Gastroesophageal sphincter (tissue), 4 donors: ENCODE measurements around the gene TNFSF15. TPM values are rescaled to one million over a fixed set of nuclear protein-coding genes. Genes with fewer than 3 reads are reported as not detected.

Source experiments
- ATAC-seq: fragments of 150-250 bp; one replicate; pipeline ENCODE4 v1.9.1; 2016; ENCODE audit warnings: mild to moderate bottlenecking, moderate library complexity
- H3K27ac ChIP-seq, 4 donors: fragments of 200-600 bp; sonication (generic) in 3 of 4; 1 replicate in 3 of 4; 2 replicates in 1 of 4; pipeline ENCODE4 v1.5.1; 2016 to 2019
- H3K27me3 ChIP-seq: fragments of 200-600 bp; sonication (generic); one replicate; pipeline ENCODE4 v1.5.1; 2019
- H3K36me3 ChIP-seq, 2 donors: fragments of 200-600 bp; sonication (generic); one replicate each; pipeline ENCODE4 v1.5.1; 2019; ENCODE audit warnings: control low read depth in 1 of 2
- H3K4me1 ChIP-seq, 3 donors: fragments of 200-600 bp; sonication (generic); 1 replicate in 2 of 3; 2 replicates in 1 of 3; pipeline ENCODE4 v1.5.1; 2016 to 2019; ENCODE audit warnings: control low read depth in 2 of 3
- H3K4me3 ChIP-seq, 2 donors: fragments of 200-600 bp; sonication (generic); one replicate each; pipeline ENCODE4 v1.5.1; 2019; ENCODE audit warnings: mild to moderate bottlenecking in 1 of 2, moderate library complexity in 1 of 2
- H3K9me3 ChIP-seq, 3 donors: fragments of 200-600 bp; sonication (generic); one replicate each; pipeline ENCODE4 v1.5.1; 2017 to 2019; ENCODE audit warnings: control low read depth in 2 of 3
- CTCF ChIP-seq, 4 experiments: fragments of 200-600 bp in 2 of 4; fragments of 450-650 bp in 2 of 4; sonication (generic) in 1 of 4; IDR thresholded peaks; one replicate each; pipeline ENCODE4 v1.5.1; 2017 to 2019; ENCODE audit warnings: antibody characterized with exemption in 4 of 4, mild to moderate bottlenecking in 2 of 4, moderate library complexity in 2 of 4
- EP300 ChIP-seq: sonication (generic); formaldehyde crosslinking; IDR thresholded peaks from one replicate; pipeline ENCODE4 v1.6.1; 2017; ENCODE audit warnings: antibody characterized with exemption, mild to moderate bottlenecking
- POLR2A ChIP-seq, 2 donors: fragments of 450-650 bp; IDR thresholded peaks; one replicate each; pipeline ENCODE4 v1.6.1; 2017; ENCODE audit warnings: antibody characterized with exemption in 2 of 2, mild to moderate bottlenecking in 2 of 2, moderate library complexity in 1 of 2
- POLR2AphosphoS5 ChIP-seq: sonication (generic); formaldehyde crosslinking; IDR thresholded peaks from one replicate; pipeline ENCODE4 v1.6.1; 2017; ENCODE audit warnings: antibody characterized with exemption
- WGBS, 2 donors: methylation state at CpG; one replicate each; pipeline ENCODE4 v1.1.5; 2018; ENCODE audit warnings: low coverage in 1 of 2; 5-methylcytosine and 5-hydroxymethylcytosine counted together
- total RNA-seq, 4 donors: library from RNA; depleted of rRNA; stranded (reverse); fragments of >200 nt; gene quantifications; one replicate each; pipeline ENCODE4 v1.1.0, GENCODE V29; 2016

Gene TNFSF15
- total RNA-seq, 4 donors from 2014 or later: 0.13 to 0.27 (median 0.19) TPM

- TF ChIP-seq POLR2AphosphoS5: no peak
- no peak for TF ChIP-seq POLR2A (IDR thresholded peaks at IDR 0.05)
- TF ChIP-seq EP300: no peak
- no peak for TF ChIP-seq CTCF (IDR thresholded peaks at IDR 0.05)
- Histone ChIP-seq H3K4me3 (no peak overlapping the region), H3K27me3 (no peaks in the 10 kb centered on the region), H3K27ac (no peak overlapping the region), H3K9me3 (no peaks in the 10 kb centered on the region), H3K4me1 (no peaks in the 10 kb centered on the region), H3K36me3 (no peaks in the 10 kb centered on the region)
- WGBS, 2 donors: 86 to 100% methylated on average over 7 to 8 of the region's 8 CpGs
- no peak for ATAC-seq
Observed at GRCh38 chr9:114820776-114821501, 15.1 kb upstream of the TNFSF15 start.

- Histone ChIP-seq H3K27me3 (no peaks in the 10 kb centered on the region), H3K9me3 (no peaks in the 10 kb centered on the region), H3K4me3 (no peak overlapping the region), H3K27ac (no peak overlapping the region), H3K36me3 (no peaks in the 10 kb centered on the region), H3K4me1 (no peaks in the 10 kb centered on the region)
- 100% methylated on average over 1 of the region's 1 CpG for WGBS, 2 donors
- ATAC-seq: no peak
- TF ChIP-seq POLR2A (IDR thresholded peaks at IDR 0.05): no peak
- TF ChIP-seq EP300: no peak
- TF ChIP-seq POLR2AphosphoS5: no peak
- TF ChIP-seq CTCF (IDR thresholded peaks at IDR 0.05): no peak
Observed at GRCh38 chr9:114818178-114818577, 12.3 kb upstream of the TNFSF15 start.

- no peak for TF ChIP-seq POLR2A (IDR thresholded peaks at IDR 0.05)
- TF ChIP-seq CTCF (IDR thresholded peaks at IDR 0.05): no peak
- TF ChIP-seq EP300: no peak
- TF ChIP-seq POLR2AphosphoS5: no peak
- no peak for ATAC-seq
- no peaks in the 10 kb centered on the region for H3K27me3 ChIP-seq
Observed at GRCh38 chr9:114813717-114814418, 8.0 kb upstream of the TNFSF15 start.

GRCh38 chr9:114811966-114812636 lies 6.3 kb upstream of the TNFSF15 start:
- H3K27me3 ChIP-seq: no peaks in the 10 kb centered on the region
- no peaks in the 10 kb centered on the region for H3K36me3 ChIP-seq
- no peaks in the 10 kb centered on the region for H3K4me1 ChIP-seq
- H3K27ac ChIP-seq: no peak overlapping the region
- no peak overlapping the region for H3K4me3 ChIP-seq
- TF ChIP-seq POLR2A (IDR thresholded peaks at IDR 0.05) (no peak), EP300 (no peak), POLR2AphosphoS5 (no peak), CTCF (IDR thresholded peaks at IDR 0.05) (no peak)
- 77 to 79% methylated on average over 5 of the region's 5 CpGs for WGBS, 2 donors
- no peak for ATAC-seq
- no peaks in the 10 kb centered on the region for H3K9me3 ChIP-seq

More at GRCh38 chr9:114813717-114814418, 8.0 kb upstream of the TNFSF15 start:
- H3K36me3 ChIP-seq: no peaks in the 10 kb centered on the region
- H3K27ac ChIP-seq: no peak overlapping the region
- H3K9me3 ChIP-seq: no peaks in the 10 kb centered on the region
- no peak overlapping the region for H3K4me3 ChIP-seq
- H3K4me1 ChIP-seq: no peaks in the 10 kb centered on the region
- 81 to 82% methylated on average over 5 of the region's 5 CpGs for WGBS, 2 donors
